HEK293 (cell line): ENCODE data around the gene ZNF830.

Source experiments
- CTCF ChIA-PET: fragments of 350-600 bp; formaldehyde crosslinking; extraction: SDS; loops from one replicate; lab custom pipeline; 2021; ENCODE audit warnings: antibody characterized with exemption; lab: Yijun Ruan, JAX
- POLR2A ChIA-PET: fragments of 300-600 bp; formaldehyde crosslinking; extraction: SDS; loops from one replicate; lab custom pipeline; 2020; ENCODE audit warnings: antibody characterized with exemption, inconsistent platforms; lab: Yijun Ruan, JAX
- H3K27ac ChIP-seq: fragments of 200-500 bp; sonication (Bioruptor generic); 2 replicates; pipeline ENCODE4 v1.5.1; 2014; ENCODE audit warnings: low read depth, low read length, control low read depth, inconsistent platforms; ENCODE audit errors: extremely low read depth
- H3K36me3 ChIP-seq, 2 experiments: fragments of 200-500 bp in 1 of 2; sonication (Bioruptor generic) in 1 of 2; 1 replicate in 1 of 2; 2 replicates in 1 of 2; pipeline ENCODE4 v1.5.1; 2014 to 2017; ENCODE audit warnings: inconsistent platforms in 2 of 2, low read length in 2 of 2; ENCODE audit not compliant: control insufficient read depth in 2 of 2, insufficient read depth in 1 of 2
- H3K4me1 ChIP-seq: fragments of 200-500 bp; sonication (Bioruptor generic); 2 replicates; pipeline ENCODE4 v1.5.1; 2014; ENCODE audit warnings: mild to moderate bottlenecking, low read length, inconsistent platforms; ENCODE audit not compliant: control insufficient read depth, insufficient read depth
- H3K4me3 ChIP-seq: 2 replicates; pipeline ENCODE4 v1.5.1; 2011; ENCODE audit warnings: low read depth, mild to moderate bottlenecking, control low read depth, low read length, moderate library complexity
- H3K9me3 ChIP-seq: fragments of 200-500 bp; sonication (Bioruptor generic); 2 replicates; pipeline ENCODE4 v1.5.1; 2014; ENCODE audit warnings: low read depth, low read length, inconsistent platforms; ENCODE audit not compliant: control insufficient read depth, insufficient read depth
- KLF16 ChIP-seq: fragments of 450-650 bp; formaldehyde crosslinking; IDR thresholded peaks from 2 replicates; pipeline ENCODE4 v1.5.1; 2017; ENCODE audit warnings: missing biosample characterization, missing genetic modification characterization
- YY2 ChIP-seq: fragments of 450-650 bp; formaldehyde crosslinking; IDR thresholded peaks from 2 replicates; pipeline ENCODE4 v1.5.1; 2016; ENCODE audit warnings: missing biosample characterization, missing genetic modification characterization
- ZBTB7A ChIP-seq: fragments of 450-650 bp; formaldehyde crosslinking; IDR thresholded peaks from 2 replicates; pipeline ENCODE4 v1.5.1; 2016; ENCODE audit warnings: low read depth, missing biosample characterization, missing genetic modification characterization
- ZFP3 ChIP-seq: fragments of 450-650 bp; formaldehyde crosslinking; IDR thresholded peaks from 2 replicates; pipeline ENCODE4 v1.5.1; 2016; ENCODE audit warnings: low read depth, missing biosample characterization, missing genetic modification characterization
- ZIC2 ChIP-seq: fragments of 450-650 bp; formaldehyde crosslinking; IDR thresholded peaks from 2 replicates; pipeline ENCODE4 v1.5.1; 2016; ENCODE audit warnings: missing biosample characterization, missing genetic modification characterization
- ZNF112 ChIP-seq: fragments of 450-650 bp; formaldehyde crosslinking; IDR thresholded peaks from 2 replicates; pipeline ENCODE4 v1.5.0; 2017; ENCODE audit warnings: missing biosample characterization, missing genetic modification characterization
- ZNF19 ChIP-seq: fragments of 450-650 bp; formaldehyde crosslinking; IDR thresholded peaks from 2 replicates; pipeline ENCODE4; 2016; ENCODE audit warnings: missing biosample characterization, missing genetic modification characterization, low read depth
- ZNF214 ChIP-seq: fragments of 450-650 bp; formaldehyde crosslinking; IDR thresholded peaks from 2 replicates; pipeline ENCODE4 v1.5.1; 2017; ENCODE audit warnings: missing biosample characterization, mild to moderate bottlenecking, missing genetic modification characterization, borderline replicate concordance
- ZNF23 ChIP-seq: fragments of 450-650 bp; formaldehyde crosslinking; IDR thresholded peaks from 2 replicates; pipeline ENCODE4 v1.5.1; 2016; ENCODE audit warnings: missing biosample characterization, missing genetic modification characterization, borderline replicate concordance
- ZNF248 ChIP-seq: fragments of 450-650 bp; formaldehyde crosslinking; IDR thresholded peaks from 2 replicates; pipeline ENCODE4 v1.5.1; 2017; ENCODE audit warnings: missing biosample characterization, missing genetic modification characterization
- ZNF311 ChIP-seq: fragments of 450-650 bp; formaldehyde crosslinking; IDR thresholded peaks from 2 replicates; pipeline ENCODE4 v1.5.1; 2017; ENCODE audit warnings: missing biosample characterization, missing genetic modification characterization, borderline replicate concordance
- ZNF335 ChIP-seq: fragments of 450-650 bp; formaldehyde crosslinking; conservative IDR thresholded peaks from 2 replicates; pipeline ENCODE4 v1.5.1; 2016; ENCODE audit warnings: missing biosample characterization, missing genetic modification characterization
- ZNF391 ChIP-seq: fragments of 450-650 bp; formaldehyde crosslinking; IDR thresholded peaks from 2 replicates; pipeline ENCODE4 v1.5.1; 2016; ENCODE audit warnings: low read depth, missing biosample characterization, missing genetic modification characterization, borderline replicate concordance
- ZNF394 ChIP-seq: fragments of 450-650 bp; formaldehyde crosslinking; IDR thresholded peaks from 2 replicates; pipeline ENCODE4 v1.5.1; 2016; ENCODE audit warnings: missing biosample characterization, missing genetic modification characterization, mild to moderate bottlenecking, moderate library complexity, borderline replicate concordance
- ZNF473 ChIP-seq: fragments of 450-650 bp; formaldehyde crosslinking; IDR thresholded peaks from 2 replicates; pipeline ENCODE4 v1.5.1; 2017; ENCODE audit warnings: missing biosample characterization, missing genetic modification characterization
- ZNF544 ChIP-seq: fragments of 450-650 bp; formaldehyde crosslinking; IDR thresholded peaks from 2 replicates; pipeline ENCODE4 v1.5.0; 2017; ENCODE audit warnings: missing biosample characterization, missing genetic modification characterization
- ZNF571 ChIP-seq: fragments of 450-650 bp; formaldehyde crosslinking; IDR thresholded peaks from 2 replicates; pipeline ENCODE4 v1.5.0; 2017; ENCODE audit warnings: missing biosample characterization, missing genetic modification characterization
- ZNF626 ChIP-seq: fragments of 450-650 bp; sonication (Bioruptor Pico); formaldehyde crosslinking; IDR thresholded peaks from 2 replicates; pipeline ENCODE4 v1.5.1; 2018; ENCODE audit warnings: missing biosample characterization, missing genetic modification characterization, inconsistent platforms
- ZNF747 ChIP-seq: fragments of 450-650 bp; formaldehyde crosslinking; IDR thresholded peaks from 2 replicates; pipeline ENCODE4 v1.5.1; 2016; ENCODE audit warnings: missing biosample characterization, missing genetic modification characterization
- ZSCAN30 ChIP-seq: fragments of 450-650 bp; IDR thresholded peaks from 2 replicates; pipeline ENCODE4 v1.5.1; 2018; ENCODE audit warnings: missing biosample characterization, mild to moderate bottlenecking, missing genetic modification characterization, moderate library complexity
- TF ChIP-seq, protein P1 (sequence below): fragments of 450-650 bp; formaldehyde crosslinking; IDR thresholded peaks from 2 replicates; pipeline ENCODE4 v1.5.0; 2017; ENCODE audit warnings: missing biosample characterization, missing genetic modification characterization, borderline replicate concordance
- TF ChIP-seq, protein P2 (sequence below): fragments of 450-650 bp; formaldehyde crosslinking; IDR thresholded peaks from 2 replicates; pipeline ENCODE4 v1.5.1; 2017; ENCODE audit warnings: missing biosample characterization, missing genetic modification characterization
- TF ChIP-seq, protein P3 (sequence below): fragments of 450-650 bp; formaldehyde crosslinking; IDR thresholded peaks from 2 replicates; pipeline ENCODE4 v1.5.1; 2016; ENCODE audit warnings: missing biosample characterization, missing genetic modification characterization
- TF ChIP-seq, protein P4 (sequence below): sonication (generic); formaldehyde crosslinking; IDR thresholded peaks from 2 replicates; pipeline ENCODE4 v1.8.1; 2022; ENCODE audit warnings: mild to moderate bottlenecking, moderate library complexity, missing genetic modification reagents
- TF ChIP-seq, protein P5 (sequence below): fragments of 450-650 bp; formaldehyde crosslinking; IDR thresholded peaks from 2 replicates; pipeline ENCODE4 v1.5.1; 2016; ENCODE audit warnings: missing biosample characterization, missing genetic modification characterization
- TF ChIP-seq, protein P6 (sequence below): fragments of 450-650 bp; formaldehyde crosslinking; IDR thresholded peaks from 2 replicates; pipeline ENCODE4 v1.5.1; 2016; ENCODE audit warnings: missing biosample characterization, missing genetic modification characterization

ZNF830 gene

DNA sequence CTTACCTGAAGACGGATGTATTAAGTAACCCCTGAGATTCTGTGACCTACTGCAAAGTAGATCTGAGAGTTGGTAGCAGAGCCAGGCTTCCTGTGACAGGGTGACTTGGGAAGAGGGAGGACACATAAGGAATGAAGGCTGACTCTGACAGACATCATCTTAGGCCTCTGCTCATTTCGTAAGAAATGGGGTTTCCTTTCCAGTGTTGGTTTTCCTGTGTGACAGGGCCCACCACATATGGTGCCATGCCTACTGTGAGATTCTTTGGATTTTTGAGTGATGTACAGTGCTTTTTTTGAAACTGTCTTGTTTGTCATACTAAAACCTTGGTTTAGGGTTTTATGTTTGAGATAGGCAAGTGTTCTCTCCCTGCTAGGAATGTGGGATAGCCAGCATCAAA lies 31.7 kb downstream of the ZNF830 start (continued):
- TF ChIP-seq ZNF391, result no peak
- no peak for TF ChIP-seq ZNF214
- TF ChIP-seq, protein P1, sequence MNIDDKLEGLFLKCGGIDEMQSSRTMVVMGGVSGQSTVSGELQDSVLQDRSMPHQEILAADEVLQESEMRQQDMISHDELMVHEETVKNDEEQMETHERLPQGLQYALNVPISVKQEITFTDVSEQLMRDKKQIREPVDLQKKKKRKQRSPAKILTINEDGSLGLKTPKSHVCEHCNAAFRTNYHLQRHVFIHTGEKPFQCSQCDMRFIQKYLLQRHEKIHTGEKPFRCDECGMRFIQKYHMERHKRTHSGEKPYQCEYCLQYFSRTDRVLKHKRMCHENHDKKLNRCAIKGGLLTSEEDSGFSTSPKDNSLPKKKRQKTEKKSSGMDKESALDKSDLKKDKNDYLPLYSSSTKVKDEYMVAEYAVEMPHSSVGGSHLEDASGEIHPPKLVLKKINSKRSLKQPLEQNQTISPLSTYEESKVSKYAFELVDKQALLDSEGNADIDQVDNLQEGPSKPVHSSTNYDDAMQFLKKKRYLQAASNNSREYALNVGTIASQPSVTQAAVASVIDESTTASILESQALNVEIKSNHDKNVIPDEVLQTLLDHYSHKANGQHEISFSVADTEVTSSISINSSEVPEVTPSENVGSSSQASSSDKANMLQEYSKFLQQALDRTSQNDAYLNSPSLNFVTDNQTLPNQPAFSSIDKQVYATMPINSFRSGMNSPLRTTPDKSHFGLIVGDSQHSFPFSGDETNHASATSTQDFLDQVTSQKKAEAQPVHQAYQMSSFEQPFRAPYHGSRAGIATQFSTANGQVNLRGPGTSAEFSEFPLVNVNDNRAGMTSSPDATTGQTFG (tag by site-specific recombination), result no peak
- TF ChIP-seq ZNF626, result no peak
- TF ChIP-seq, protein P2, sequence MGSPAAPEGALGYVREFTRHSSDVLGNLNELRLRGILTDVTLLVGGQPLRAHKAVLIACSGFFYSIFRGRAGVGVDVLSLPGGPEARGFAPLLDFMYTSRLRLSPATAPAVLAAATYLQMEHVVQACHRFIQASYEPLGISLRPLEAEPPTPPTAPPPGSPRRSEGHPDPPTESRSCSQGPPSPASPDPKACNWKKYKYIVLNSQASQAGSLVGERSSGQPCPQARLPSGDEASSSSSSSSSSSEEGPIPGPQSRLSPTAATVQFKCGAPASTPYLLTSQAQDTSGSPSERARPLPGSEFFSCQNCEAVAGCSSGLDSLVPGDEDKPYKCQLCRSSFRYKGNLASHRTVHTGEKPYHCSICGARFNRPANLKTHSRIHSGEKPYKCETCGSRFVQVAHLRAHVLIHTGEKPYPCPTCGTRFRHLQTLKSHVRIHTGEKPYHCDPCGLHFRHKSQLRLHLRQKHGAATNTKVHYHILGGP (tag by site-specific recombination), result no peak
- TF ChIP-seq ZBTB7A (tag by site-specific recombination), result no peak
- TF ChIP-seq, protein P3, sequence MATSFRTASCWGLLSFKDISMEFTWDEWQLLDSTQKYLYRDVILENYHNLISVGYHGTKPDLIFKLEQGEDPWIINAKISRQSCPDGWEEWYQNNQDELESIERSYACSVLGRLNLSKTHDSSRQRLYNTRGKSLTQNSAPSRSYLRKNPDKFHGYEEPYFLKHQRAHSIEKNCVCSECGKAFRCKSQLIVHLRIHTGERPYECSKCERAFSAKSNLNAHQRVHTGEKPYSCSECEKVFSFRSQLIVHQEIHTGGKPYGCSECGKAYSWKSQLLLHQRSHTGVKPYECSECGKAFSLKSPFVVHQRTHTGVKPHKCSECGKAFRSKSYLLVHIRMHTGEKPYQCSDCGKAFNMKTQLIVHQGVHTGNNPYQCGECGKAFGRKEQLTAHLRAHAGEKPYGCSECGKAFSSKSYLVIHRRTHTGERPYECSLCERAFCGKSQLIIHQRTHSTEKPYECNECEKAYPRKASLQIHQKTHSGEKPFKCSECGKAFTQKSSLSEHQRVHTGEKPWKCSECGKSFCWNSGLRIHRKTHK (tag by site-specific recombination), result no peak
- no peak for TF ChIP-seq ZFP3 (tag by site-specific recombination)
- TF ChIP-seq, protein P4, sequence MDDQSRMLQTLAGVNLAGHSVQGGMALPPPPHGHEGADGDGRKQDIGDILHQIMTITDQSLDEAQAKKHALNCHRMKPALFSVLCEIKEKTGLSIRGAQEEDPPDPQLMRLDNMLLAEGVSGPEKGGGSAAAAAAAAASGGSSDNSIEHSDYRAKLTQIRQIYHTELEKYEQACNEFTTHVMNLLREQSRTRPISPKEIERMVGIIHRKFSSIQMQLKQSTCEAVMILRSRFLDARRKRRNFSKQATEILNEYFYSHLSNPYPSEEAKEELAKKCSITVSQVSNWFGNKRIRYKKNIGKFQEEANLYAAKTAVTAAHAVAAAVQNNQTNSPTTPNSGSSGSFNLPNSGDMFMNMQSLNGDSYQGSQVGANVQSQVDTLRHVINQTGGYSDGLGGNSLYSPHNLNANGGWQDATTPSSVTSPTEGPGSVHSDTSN (CRISPR knock-in tag), result no peak
- TF ChIP-seq ZNF248 (tag by site-specific recombination), result no peak
- TF ChIP-seq ZNF473 (tag by site-specific recombination), result no peak

DNA sequence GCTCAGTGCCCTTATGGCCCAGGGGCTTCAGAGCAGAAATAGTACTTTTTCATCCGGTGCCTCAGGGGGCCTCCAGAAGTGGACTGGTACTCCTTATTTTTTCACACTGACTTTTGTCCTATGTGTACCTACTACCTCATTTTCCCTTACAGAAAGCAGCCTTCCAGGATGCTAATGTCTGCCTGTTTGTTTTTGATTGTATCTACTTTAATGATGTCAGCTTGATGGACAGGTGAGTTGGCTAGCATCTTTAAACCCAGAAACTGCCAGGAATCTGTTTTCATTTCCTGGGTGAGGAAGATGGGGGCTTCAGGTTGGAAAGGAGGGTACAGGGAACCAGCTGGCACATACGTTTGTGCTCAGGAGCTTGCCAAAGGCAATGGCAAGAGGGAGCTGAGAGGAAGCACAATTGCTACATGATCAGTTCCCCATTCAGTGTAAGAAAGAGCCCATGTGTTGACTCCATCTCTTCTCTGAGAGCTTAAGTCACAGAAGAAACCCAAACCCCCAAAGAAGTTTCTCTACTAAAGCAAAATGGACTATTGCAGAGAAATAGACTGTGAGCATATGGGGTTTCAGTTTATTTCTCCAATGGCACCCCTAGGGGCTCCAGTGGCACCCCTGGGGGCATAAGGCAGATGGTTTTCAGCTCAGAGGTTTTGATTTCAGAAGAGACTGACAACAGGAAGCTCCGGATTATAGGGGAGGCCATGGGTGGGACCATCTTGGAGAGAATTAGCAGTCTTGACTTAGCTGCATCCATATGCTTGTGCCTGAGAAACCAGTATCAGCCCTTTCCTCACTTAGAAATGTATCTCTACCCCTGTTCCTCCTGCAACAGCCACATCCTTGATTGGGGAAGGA lies 35.3 kb downstream of the ZNF830 start:
- Histone ChIP-seq H3K4me1 (no peaks in the 10 kb centered on the region), H3K27ac (no peak overlapping the region), H3K9me3 (no peaks in the 10 kb centered on the region), H3K4me3 (no peak overlapping the region), H3K36me3 (peaks cover 32 to 96% of the 10 kb centered on the region in 2 experiments)
- CTCF ChIA-PET, result interaction anchor here (0.6 to 8.4 kb wide), 8 partner anchors 15 to 588 kb away, joined by 3 to 79 read pairs (median 3); partner anchors contain the start of genes FNDC8 and RAD51D
- POLR2A ChIA-PET, result interaction anchor here (1.0 kb wide), 1 partner anchor 122 kb away, joined by 3 read pairs; no protein-coding TSS in a partner anchor
- TF ChIP-seq ZNF544 (tag by site-specific recombination) (no peak), YY2 (tag by site-specific recombination) (no peak), ZNF747 (tag by site-specific recombination) (no peak), ZSCAN30 (tag by site-specific recombination) (no peak), KLF16 (tag by site-specific recombination) (no peak), ZNF23 (tag by site-specific recombination) (no peak), ZNF311 (tag by site-specific recombination) (no peak), ZNF112 (tag by site-specific recombination) (no peak), ZNF19 (tag by site-specific recombination) (no peak), ZNF394 (no peak), ZNF335 (tag by site-specific recombination) (no peak), ZIC2 (tag by site-specific recombination) (no peak), ZNF571 (no peak)
- TF ChIP-seq, protein P5, sequence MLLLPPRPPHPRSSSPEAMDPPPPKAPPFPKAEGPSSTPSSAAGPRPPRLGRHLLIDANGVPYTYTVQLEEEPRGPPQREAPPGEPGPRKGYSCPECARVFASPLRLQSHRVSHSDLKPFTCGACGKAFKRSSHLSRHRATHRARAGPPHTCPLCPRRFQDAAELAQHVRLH (tag by site-specific recombination), result no peak
- TF ChIP-seq, protein P6, sequence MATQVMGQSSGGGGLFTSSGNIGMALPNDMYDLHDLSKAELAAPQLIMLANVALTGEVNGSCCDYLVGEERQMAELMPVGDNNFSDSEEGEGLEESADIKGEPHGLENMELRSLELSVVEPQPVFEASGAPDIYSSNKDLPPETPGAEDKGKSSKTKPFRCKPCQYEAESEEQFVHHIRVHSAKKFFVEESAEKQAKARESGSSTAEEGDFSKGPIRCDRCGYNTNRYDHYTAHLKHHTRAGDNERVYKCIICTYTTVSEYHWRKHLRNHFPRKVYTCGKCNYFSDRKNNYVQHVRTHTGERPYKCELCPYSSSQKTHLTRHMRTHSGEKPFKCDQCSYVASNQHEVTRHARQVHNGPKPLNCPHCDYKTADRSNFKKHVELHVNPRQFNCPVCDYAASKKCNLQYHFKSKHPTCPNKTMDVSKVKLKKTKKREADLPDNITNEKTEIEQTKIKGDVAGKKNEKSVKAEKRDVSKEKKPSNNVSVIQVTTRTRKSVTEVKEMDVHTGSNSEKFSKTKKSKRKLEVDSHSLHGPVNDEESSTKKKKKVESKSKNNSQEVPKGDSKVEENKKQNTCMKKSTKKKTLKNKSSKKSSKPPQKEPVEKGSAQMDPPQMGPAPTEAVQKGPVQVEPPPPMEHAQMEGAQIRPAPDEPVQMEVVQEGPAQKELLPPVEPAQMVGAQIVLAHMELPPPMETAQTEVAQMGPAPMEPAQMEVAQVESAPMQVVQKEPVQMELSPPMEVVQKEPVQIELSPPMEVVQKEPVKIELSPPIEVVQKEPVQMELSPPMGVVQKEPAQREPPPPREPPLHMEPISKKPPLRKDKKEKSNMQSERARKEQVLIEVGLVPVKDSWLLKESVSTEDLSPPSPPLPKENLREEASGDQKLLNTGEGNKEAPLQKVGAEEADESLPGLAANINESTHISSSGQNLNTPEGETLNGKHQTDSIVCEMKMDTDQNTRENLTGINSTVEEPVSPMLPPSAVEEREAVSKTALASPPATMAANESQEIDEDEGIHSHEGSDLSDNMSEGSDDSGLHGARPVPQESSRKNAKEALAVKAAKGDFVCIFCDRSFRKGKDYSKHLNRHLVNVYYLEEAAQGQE (tag by site-specific recombination), result no peak
